NB4 (cell line): ENCODE measurements around the gene DYSF.

ENCODE experiments used
- MAX ChIP-seq: IDR thresholded peaks from 2 replicates; pipeline ENCODE4 v1.6.1; 2011; ENCODE audit warnings: low read depth, low read length
- MYC ChIP-seq: IDR thresholded peaks from 2 replicates; pipeline ENCODE4 v1.6.1; 2011; ENCODE audit warnings: low read depth, low read length
- POLR2A ChIP-seq: IDR thresholded peaks from 2 replicates; pipeline ENCODE4 v1.6.1; 2011; ENCODE audit warnings: mild to moderate bottlenecking; ENCODE audit not compliant: insufficient read length; ENCODE audit errors: extremely low read depth
- TF ChIP-seq, protein P1 (sequence below): IDR thresholded peaks from one replicate; pipeline ENCODE4 v1.5.1; 2012; ENCODE audit warnings: low read depth, low read length

GRCh38 chr2:71492112-71492511 is 38.8 kb downstream of the DYSF start:
- TF ChIP-seq, protein P1, sequence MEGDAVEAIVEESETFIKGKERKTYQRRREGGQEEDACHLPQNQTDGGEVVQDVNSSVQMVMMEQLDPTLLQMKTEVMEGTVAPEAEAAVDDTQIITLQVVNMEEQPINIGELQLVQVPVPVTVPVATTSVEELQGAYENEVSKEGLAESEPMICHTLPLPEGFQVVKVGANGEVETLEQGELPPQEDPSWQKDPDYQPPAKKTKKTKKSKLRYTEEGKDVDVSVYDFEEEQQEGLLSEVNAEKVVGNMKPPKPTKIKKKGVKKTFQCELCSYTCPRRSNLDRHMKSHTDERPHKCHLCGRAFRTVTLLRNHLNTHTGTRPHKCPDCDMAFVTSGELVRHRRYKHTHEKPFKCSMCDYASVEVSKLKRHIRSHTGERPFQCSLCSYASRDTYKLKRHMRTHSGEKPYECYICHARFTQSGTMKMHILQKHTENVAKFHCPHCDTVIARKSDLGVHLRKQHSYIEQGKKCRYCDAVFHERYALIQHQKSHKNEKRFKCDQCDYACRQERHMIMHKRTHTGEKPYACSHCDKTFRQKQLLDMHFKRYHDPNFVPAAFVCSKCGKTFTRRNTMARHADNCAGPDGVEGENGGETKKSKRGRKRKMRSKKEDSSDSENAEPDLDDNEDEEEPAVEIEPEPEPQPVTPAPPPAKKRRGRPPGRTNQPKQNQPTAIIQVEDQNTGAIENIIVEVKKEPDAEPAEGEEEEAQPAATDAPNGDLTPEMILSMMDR: no peak
- TF ChIP-seq POLR2A (no peak), MAX (no peak), MYC (no peak)
